GM12878 (cell line): ENCODE measurements around the gene DENND1A. TPM values are rescaled to one million over a fixed set of nuclear protein-coding genes. Genes with fewer than 3 reads are reported as not detected.

ENCODE experiments used
- ATAC-seq: fragments of 200-7000 bp; cut with Tn5 transposase; 3 replicates; pipeline ENCODE4 v1.9.1; 2020; ENCODE audit warnings: mild to moderate bottlenecking, moderate library complexity
- BruUV-seq: library from RNA; stranded (reverse); fragments of 400-500 nt; replicated peaks from 2 replicates; lab custom pipeline; 2021; lab: Mats Ljungman, UMichigan
- CTCF ChIA-PET: fragments of 300-600 bp; sonication (Branson Sonifier 250); formaldehyde crosslinking; extraction: SDS; loops from one replicate; lab custom pipeline; 2021; ENCODE audit warnings: inconsistent platforms; lab: Yijun Ruan, JAX
- POLR2A ChIA-PET: fragments of 350-600 bp; formaldehyde crosslinking; extraction: SDS; loops from one replicate; lab custom pipeline; 2021; ENCODE audit warnings: inconsistent platforms; lab: Charles Lee
- RAD21 ChIA-PET: fragments of 300-600 bp; sonication (Branson Sonifier 250); formaldehyde crosslinking; loops from one replicate; lab custom pipeline; 2023; ENCODE audit warnings: antibody characterized with exemption; ENCODE audit not compliant: unreplicated experiment; lab: Charles Lee
- SMC1A ChIA-PET: fragments of 300-600 bp; sonication (Branson Sonifier 250); formaldehyde crosslinking; loops from one replicate; lab custom pipeline; 2023; ENCODE audit not compliant: unreplicated experiment, uncharacterized antibody; lab: Charles Lee
- DNase-seq: peaks from one replicate; pipeline ENCODE4 v3.0.0-alpha.2; 2011; ENCODE audit warnings: low read depth, low spot score
- FAIRE-seq: peaks from 3 replicates; lab custom pipeline; 2011; peaks lifted over from hg19 to GRCh38; lab: Jason Lieb, UNC
- H2AFZ ChIP-seq: 2 replicates; pipeline ENCODE4 v1.6.0; 2011; ENCODE audit warnings: low read depth, low read length, control low read depth; ENCODE audit not compliant: control insufficient read depth
- H3K27ac ChIP-seq: 2 replicates; pipeline ENCODE4 v1.5.1; 2011; ENCODE audit warnings: control low read depth; ENCODE audit not compliant: control insufficient read depth, insufficient read depth
- H3K27me3 ChIP-seq, 2 experiments: replicated peaks in 1 of 2; 2 replicates each; pipeline versions ENCODE4 v1.6.0 to v1.6.1; 2011; ENCODE audit warnings: low read length in 1 of 2; ENCODE audit not compliant: control insufficient read depth in 2 of 2, insufficient read depth in 2 of 2
- H3K36me3 ChIP-seq, 2 experiments: 2 replicates each; pipeline ENCODE4 v1.5.1; 2011; ENCODE audit warnings: low read length in 1 of 2; ENCODE audit not compliant: control insufficient read depth in 2 of 2, insufficient read depth in 2 of 2
- H3K4me1 ChIP-seq: 2 replicates; pipeline ENCODE4 v1.6.1; 2011; ENCODE audit warnings: mild to moderate bottlenecking, low read length, moderate library complexity, mixed read lengths; ENCODE audit not compliant: control insufficient read depth, insufficient read depth
- H3K4me2 ChIP-seq: 2 replicates; pipeline ENCODE4 v1.6.0; 2011; ENCODE audit warnings: control low read depth; ENCODE audit not compliant: control insufficient read depth, insufficient read depth
- H3K4me3 ChIP-seq: fragments of 200-600 bp; sonication (generic); 2 replicates; pipeline ENCODE4 v1.5.1; 2016
- H3K79me2 ChIP-seq: 2 replicates; pipeline ENCODE4 v1.6.0; 2011; ENCODE audit warnings: low read length; ENCODE audit not compliant: control insufficient read depth, insufficient read depth
- H3K9ac ChIP-seq: 2 replicates; pipeline ENCODE4 v1.8.0; 2011; ENCODE audit warnings: low read length, control low read depth, mixed read lengths; ENCODE audit not compliant: control insufficient read depth, insufficient read depth
- H3K9me3 ChIP-seq: replicated peaks from 3 replicates; pipeline ENCODE4 v1.5.1; 2011; ENCODE audit warnings: mild to moderate bottlenecking, low read length; ENCODE audit not compliant: control insufficient read depth, insufficient read depth
- H4K20me1 ChIP-seq: 2 replicates; pipeline ENCODE4 v1.6.0; 2011; ENCODE audit not compliant: control insufficient read depth, insufficient read depth
- ASH2L ChIP-seq: fragments of 300-600, 200-600 bp; sonication (generic); IDR thresholded peaks from 2 replicates; pipeline ENCODE4 v1.6.1; 2017; ENCODE audit warnings: low read depth, mild to moderate bottlenecking, borderline replicate concordance
- CBX3 ChIP-seq: fragments of 200-600 bp; sonication (generic); IDR thresholded peaks from 2 replicates; pipeline ENCODE4 v1.6.1; 2016; ENCODE audit warnings: low read depth, borderline replicate concordance
- ESRRA ChIP-seq: IDR thresholded peaks from 2 replicates; pipeline ENCODE4 v1.6.1; 2012; ENCODE audit warnings: mild to moderate bottlenecking, low read length, improper control_type of control experiment
- FOXM1 ChIP-seq: IDR thresholded peaks from 2 replicates; pipeline ENCODE4 v1.6.1; 2012; ENCODE audit warnings: low read depth, mild to moderate bottlenecking, inconsistent platforms, low read length, moderate library complexity
- IKZF1 ChIP-seq: fragments of 450-650 bp; conservative IDR thresholded peaks from 2 replicates; pipeline ENCODE4 v1.6.1; 2017; ENCODE audit warnings: antibody characterized with exemption, mild to moderate bottlenecking
- IKZF2 ChIP-seq, 2 experiments: fragments of 450-650 bp; IDR thresholded peaks; 2 replicates each; pipeline ENCODE4 v1.6.1; 2017; ENCODE audit warnings: mild to moderate bottlenecking in 2 of 2, moderate library complexity in 2 of 2
- KDM1A ChIP-seq: fragments of 200-600 bp; sonication (generic); IDR thresholded peaks from 2 replicates; pipeline ENCODE4 v1.6.1; 2016; ENCODE audit warnings: borderline replicate concordance
- LARP7 ChIP-seq: fragments of 450-650 bp; IDR thresholded peaks from 2 replicates; pipeline ENCODE4 v1.6.1; 2017; ENCODE audit warnings: mild to moderate bottlenecking
- MYB ChIP-seq: fragments of 150-350 bp; IDR thresholded peaks from 2 replicates; pipeline ENCODE4 v1.6.1; 2014; ENCODE audit warnings: mild to moderate bottlenecking, low read depth, low read length, borderline replicate concordance
- NFXL1 ChIP-seq: fragments of 450-650 bp; IDR thresholded peaks from 2 replicates; pipeline ENCODE4 v1.6.1; 2017; ENCODE audit warnings: antibody characterized with exemption, mild to moderate bottlenecking, borderline replicate concordance
- NFYB ChIP-seq: IDR thresholded peaks from 2 replicates; pipeline ENCODE4 v1.6.1; 2011; ENCODE audit warnings: low read depth, mild to moderate bottlenecking, low read length, improper control_type of control experiment, moderate library complexity; ENCODE audit not compliant: insufficient read depth
- NR2C1 ChIP-seq: fragments of 450-650 bp; IDR thresholded peaks from 2 replicates; pipeline ENCODE4 v1.6.1; 2017; ENCODE audit warnings: antibody characterized with exemption, mild to moderate bottlenecking, moderate library complexity
- PAX5 ChIP-seq: IDR thresholded peaks from 2 replicates; pipeline ENCODE4 v1.6.1; 2011; ENCODE audit warnings: low read depth, low read length, borderline replicate concordance
- PML ChIP-seq: IDR thresholded peaks from 2 replicates; pipeline ENCODE4 v1.6.1; 2012; ENCODE audit warnings: low read length, inconsistent platforms
- SMARCA5 ChIP-seq: fragments of 450-650 bp; IDR thresholded peaks from 2 replicates; pipeline ENCODE4 v1.6.1; 2017; ENCODE audit warnings: mild to moderate bottlenecking
- SP1 ChIP-seq: IDR thresholded peaks from one replicate; pipeline ENCODE4 v1.6.1; 2011; ENCODE audit warnings: low read depth, low read length
- TCF7 ChIP-seq: IDR thresholded peaks from 2 replicates; pipeline ENCODE4 v1.6.1; 2014; ENCODE audit warnings: antibody characterized with exemption, borderline replicate concordance
- ZBTB33 ChIP-seq: fragments of 450-650 bp; IDR thresholded peaks from 2 replicates; pipeline ENCODE4 v1.6.1; 2017; ENCODE audit warnings: mild to moderate bottlenecking
- WGBS: methylation state at CpG from one replicate; pipeline ENCODE4 v1.1.6; 2016; ENCODE audit warnings: low lambda C conversion rate; ENCODE audit not compliant: insufficient replicate concordance, insufficient coverage; ENCODE audit errors: missing lambda C conversion rate; 5-methylcytosine and 5-hydroxymethylcytosine counted together
- in situ Hi-C: fragments of 300-500 bp; cut with MboI; formaldehyde crosslinking; loops from 9 replicates; pipeline ENCODE4 v1.14.3; 2018; ENCODE audit warnings: mixed read lengths
- intact Hi-C: fragments of 100-400 bp; cut with micrococcal nuclease; formaldehyde crosslinking; loops from one replicate; pipeline ENCODE4 v1.14.2; 2022; ENCODE audit not compliant: unreplicated experiment
- polyA plus RNA-seq, 11 experiments: library from polyadenylated mRNA; depleted of rRNA in 4 of 11; unstranded in 6 of 11; stranded (reverse) in 5 of 11; fragments of >200 nt; fragmentation: Nextera tagmentation in 4 of 11; fragmentation: Illumina TruSeq in 1 of 11; extraction: Ambion mirVana in 4 of 11; extraction: Trizol in 1 of 11; gene quantifications; 1 replicate in 1 of 11; 2 replicates in 10 of 11; pipeline versions ENCODE4 v1.2.1 to v1.2.3, GENCODE V29; 2011 to 2016; ENCODE audit warnings: inconsistent platforms in 2 of 11, missing spikeins in 2 of 11, low read depth in 1 of 11
- total RNA-seq, 4 experiments: library from RNA; depleted of rRNA in 3 of 4; stranded (reverse); fragments of >200 nt in 3 of 4; fragmentation: Illumina TruSeq in 1 of 4; extraction: Trizol in 1 of 4; gene quantifications; 2 replicates each; pipeline versions ENCODE4 v1.2.1 to v1.2.3, GENCODE V29; 2013 to 2021

Gene DENND1A
- total and polyA plus RNA-seq, 10 of the 15 experiments (the other 5 are each of a cell fraction or from before 2014, with no cell fraction given), result 14.1 to 48.6 (median 35.2) TPM

GRCh38 chr9:123941524-123942070, 11.7 kb upstream of the DENND1A start:
- DNase-seq (no peak), ATAC-seq (no peak), FAIRE-seq (no peak)
- Histone ChIP-seq H3K79me2 (no peaks in the 10 kb centered on the region), H3K27me3 (no peaks in the 10 kb centered on the region), H3K36me3 (no peaks in the 10 kb centered on the region), H3K4me3 (no peak overlapping the region), H2AFZ (no peak overlapping the region; the same call in 1 of the 2 replicates), H3K4me1 (no peaks in the 10 kb centered on the region), H3K4me2 (no peak overlapping the region), H3K27ac (no peak overlapping the region), H4K20me1 (no peaks in the 10 kb centered on the region), H3K9me3 (no peaks in the 10 kb centered on the region; the same call in 2 of the 3 replicates), H3K9ac (no peak overlapping the region)
- ChIA-PET SMC1A (interaction anchor here (0.6 to 5.4 kb wide), 20 partner anchors 8 to 405 kb away, joined by 3 to 30 read pairs (median 6); partner anchors contain the start of gene LHX2), RAD21 (interaction anchor here (0.8 to 3.5 kb wide), 19 partner anchors 9 to 398 kb away, joined by 3 to 43 read pairs (median 6); partner anchors contain the start of gene DENND1A), POLR2A (interaction anchor here (0.7 to 2.9 kb wide), 7 partner anchors 9 to 334 kb away, joined by 3 to 13 read pairs (median 4); no protein-coding TSS in a partner anchor), CTCF (interaction anchor here (0.6 to 2.6 kb wide), 6 partner anchors 10 to 630 kb away, joined by 3 to 18 read pairs (median 8); partner anchors contain the start of gene DENND1A)
- intact Hi-C loops (loop anchor here (5.0 kb wide), 1 partner anchor 399 kb away; no protein-coding TSS in a partner anchor), in situ Hi-C loops (no loop called here)
- BruUV-seq, result no TSS peak
- TF ChIP-seq PAX5, result no peak
- TF ChIP-seq SP1, result no peak
- TF ChIP-seq FOXM1, result no peak
- no peak for TF ChIP-seq NFYB
- no peak for TF ChIP-seq ZBTB33
- TF ChIP-seq NR2C1, result no peak
- TF ChIP-seq IKZF2 (IDR thresholded peaks at IDR 0.05), result no peak
- no peak for TF ChIP-seq PML
- TF ChIP-seq ASH2L, result no peak
- no peak for TF ChIP-seq SMARCA5
- no peak for TF ChIP-seq ESRRA
- TF ChIP-seq IKZF1, result no peak
- TF ChIP-seq LARP7, result no peak
- no peak for TF ChIP-seq CBX3
- TF ChIP-seq TCF7, result no peak
- TF ChIP-seq NFXL1, result no peak
- no peak for TF ChIP-seq MYB
- no peak for TF ChIP-seq KDM1A
- WGBS, result 52% methylated on average over 7 of the region's 7 CpGs
